ENCODE data around the gene PIEZO2. TPM values are rescaled to one million over a fixed set of nuclear protein-coding genes. Genes with fewer than 3 reads are reported as not detected.

The PIEZO2 gene
- total RNA-seq, 1 experiment from 2014 or later, result 0.11 TPM

GRCh38 chr18:11165952-11166351, 16.6 kb upstream of the PIEZO2 start:
- BruUV-seq (replicated peaks), result no TSS peak
- intact Hi-C loops (cut with micrococcal nuclease; ENCODE audit: unreplicated experiment), result no loop called here
- Histone ChIP-seq H3K36me3 (ENCODE audit: control insufficient read depth, insufficient read depth, low read length) (no peaks in the 10 kb centered on the region), H3K4me3 (ENCODE audit: low read depth, low read length) (no peak overlapping the region), H3K4me1 (no peaks in the 10 kb centered on the region), H3K27me3 (replicated peaks; ENCODE audit: control insufficient read depth, insufficient read depth, low read length) (no peaks in the 10 kb centered on the region), H3K9me3 (no peaks in the 10 kb centered on the region)
- Mint-ChIP-seq H3K4me3 (ENCODE audit: unreplicated experiment) (no peak overlapping the region), H3K9me3 (ENCODE audit: unreplicated experiment) (peaks cover 12% of the 10 kb centered on the region), H3K27ac (ENCODE audit: unreplicated experiment) (no peak overlapping the region), H3K36me3 (ENCODE audit: insufficient read depth, unreplicated experiment) (no peaks in the 10 kb centered on the region), H3K27me3 (ENCODE audit: insufficient read depth, unreplicated experiment) (peaks cover 7% of the 10 kb centered on the region), H3K4me1 (ENCODE audit: low read depth, unreplicated experiment) (no peaks in the 10 kb centered on the region)
- ChIA-PET CTCF (no interaction called here), POLR2A (no interaction called here)
- no peak for TF ChIP-seq CTCF (IDR thresholded peaks at IDR 0.05; ENCODE audit: insufficient read depth in 1 of 2, low read depth in 1 of 2, low read length in 1 of 2, severe bottlenecking in 1 of 2, unreplicated experiment in 1 of 2)
- no peak for DNase-seq

GRCh38 chr18:11165138-11165537, 15.8 kb upstream of the PIEZO2 start:
- POLR2A ChIA-PET, result no interaction called here
- H3K27ac Mint-ChIP-seq (ENCODE audit: unreplicated experiment), result no peak overlapping the region
- H3K9me3 Mint-ChIP-seq (ENCODE audit: unreplicated experiment), result peaks cover 12% of the 10 kb centered on the region
- no peak for DNase-seq
- no TSS peak for BruUV-seq (replicated peaks)
- no peaks in the 10 kb centered on the region for H3K27me3 ChIP-seq (replicated peaks; ENCODE audit: control insufficient read depth, insufficient read depth, low read length)
- no peak overlapping the region for H3K4me3 ChIP-seq (ENCODE audit: low read depth, low read length)
- TF ChIP-seq CTCF (IDR thresholded peaks at IDR 0.05; ENCODE audit: insufficient read depth in 1 of 2, low read depth in 1 of 2, low read length in 1 of 2, severe bottlenecking in 1 of 2, unreplicated experiment in 1 of 2), result no peak
- H3K4me3 Mint-ChIP-seq (ENCODE audit: unreplicated experiment), result no peak overlapping the region
- peaks cover 7% of the 10 kb centered on the region for H3K27me3 Mint-ChIP-seq (ENCODE audit: insufficient read depth, unreplicated experiment)
- no peaks in the 10 kb centered on the region for H3K36me3 Mint-ChIP-seq (ENCODE audit: insufficient read depth, unreplicated experiment)
- CTCF ChIA-PET, result no interaction called here
- intact Hi-C loops (cut with micrococcal nuclease; ENCODE audit: unreplicated experiment), result no loop called here
- no peaks in the 10 kb centered on the region for H3K9me3 ChIP-seq
- no peaks in the 10 kb centered on the region for H3K4me1 Mint-ChIP-seq (ENCODE audit: low read depth, unreplicated experiment)
- H3K4me1 ChIP-seq, result no peaks in the 10 kb centered on the region
- no peaks in the 10 kb centered on the region for H3K36me3 ChIP-seq (ENCODE audit: control insufficient read depth, insufficient read depth, low read length)

DNA sequence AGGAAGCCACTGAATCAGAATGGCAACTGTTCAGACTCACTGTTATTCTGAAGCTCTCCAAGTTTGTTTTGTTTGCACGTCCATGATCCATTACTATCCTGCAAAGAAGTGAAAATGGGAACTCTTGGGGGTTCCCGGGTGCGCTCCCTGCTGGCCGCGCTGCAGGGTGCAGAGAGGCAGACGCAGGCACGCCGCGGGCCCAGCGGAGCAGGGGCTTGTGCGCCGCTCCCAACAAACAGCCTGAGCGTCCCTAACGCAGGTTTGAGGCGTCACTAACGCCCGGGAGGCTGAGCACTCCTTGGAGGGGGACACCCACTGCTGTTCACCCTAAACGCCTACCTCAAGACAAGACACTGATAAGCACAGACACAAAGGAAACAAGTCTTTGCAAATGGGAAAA, 14.3 kb upstream of the PIEZO2 start:
- Mint-ChIP-seq H3K4me3 (ENCODE audit: unreplicated experiment) (no peak overlapping the region), H3K36me3 (ENCODE audit: insufficient read depth, unreplicated experiment) (no peaks in the 10 kb centered on the region), H3K9me3 (ENCODE audit: unreplicated experiment) (peaks cover 12% of the 10 kb centered on the region), H3K4me1 (ENCODE audit: low read depth, unreplicated experiment) (no peaks in the 10 kb centered on the region), H3K27ac (ENCODE audit: unreplicated experiment) (no peak overlapping the region), H3K27me3 (ENCODE audit: insufficient read depth, unreplicated experiment) (peaks cover 5% of the 10 kb centered on the region)
- ChIA-PET POLR2A (no interaction called here), CTCF (no interaction called here)
- Histone ChIP-seq H3K4me3 (ENCODE audit: low read depth, low read length) (no peak overlapping the region), H3K9me3 (no peaks in the 10 kb centered on the region), H3K27me3 (replicated peaks; ENCODE audit: control insufficient read depth, insufficient read depth, low read length) (no peaks in the 10 kb centered on the region), H3K36me3 (ENCODE audit: control insufficient read depth, insufficient read depth, low read length) (no peaks in the 10 kb centered on the region), H3K4me1 (no peaks in the 10 kb centered on the region)
- intact Hi-C loops (cut with micrococcal nuclease; ENCODE audit: unreplicated experiment), result no loop called here
- BruUV-seq (replicated peaks), result no TSS peak
- TF ChIP-seq CTCF (IDR thresholded peaks at IDR 0.05; ENCODE audit: insufficient read depth in 1 of 2, low read depth in 1 of 2, low read length in 1 of 2, severe bottlenecking in 1 of 2, unreplicated experiment in 1 of 2), result no peak
- no peak for DNase-seq
